ENCODE data around the gene CRYBG1.

Gene CRYBG1

DNA sequence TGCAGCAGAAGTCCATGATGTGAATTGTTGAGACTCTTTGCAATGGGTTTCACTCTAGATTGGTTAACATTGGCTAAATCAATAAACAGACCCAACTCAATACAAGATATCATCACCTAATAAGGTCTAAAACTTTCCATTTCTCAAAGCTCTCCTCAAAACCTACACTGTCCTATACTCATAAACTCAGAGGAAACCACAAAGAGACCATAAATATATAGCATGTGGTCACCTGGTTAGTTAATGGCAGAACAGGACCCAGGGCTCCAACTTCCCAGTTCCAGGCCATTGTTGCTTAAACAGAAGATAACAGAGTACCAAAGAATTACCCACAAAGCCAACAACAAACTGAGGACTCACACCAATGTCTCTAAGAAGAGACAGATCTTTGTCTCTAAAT is 256.8 kb downstream of the CRYBG1 start:
- TF ChIP-seq CEBPB (IDR thresholded peaks at IDR 0.05) (no peak), NFIC (IDR thresholded peaks at IDR 0.05) (no peak), RAD21 (IDR thresholded peaks at IDR 0.05; ENCODE audit: low read depth) (no peak), ZBTB7A (IDR thresholded peaks at IDR 0.05; ENCODE audit: low read depth) (no peak), YY1 (IDR thresholded peaks at IDR 0.05; ENCODE audit: low read depth) (no peak), EGR1 (IDR thresholded peaks at IDR 0.05) (no peak), TCF12 (IDR thresholded peaks at IDR 0.05; ENCODE audit: low read depth) (no peak), EP300 (IDR thresholded peaks at IDR 0.05; ENCODE audit: borderline replicate concordance) (no peak), TEAD4 (IDR thresholded peaks at IDR 0.05) (no peak), FOXM1 (IDR thresholded peaks at IDR 0.05; ENCODE audit: borderline replicate concordance, low read depth) (no peak)
- TF ChIP-seq, protein P1, sequence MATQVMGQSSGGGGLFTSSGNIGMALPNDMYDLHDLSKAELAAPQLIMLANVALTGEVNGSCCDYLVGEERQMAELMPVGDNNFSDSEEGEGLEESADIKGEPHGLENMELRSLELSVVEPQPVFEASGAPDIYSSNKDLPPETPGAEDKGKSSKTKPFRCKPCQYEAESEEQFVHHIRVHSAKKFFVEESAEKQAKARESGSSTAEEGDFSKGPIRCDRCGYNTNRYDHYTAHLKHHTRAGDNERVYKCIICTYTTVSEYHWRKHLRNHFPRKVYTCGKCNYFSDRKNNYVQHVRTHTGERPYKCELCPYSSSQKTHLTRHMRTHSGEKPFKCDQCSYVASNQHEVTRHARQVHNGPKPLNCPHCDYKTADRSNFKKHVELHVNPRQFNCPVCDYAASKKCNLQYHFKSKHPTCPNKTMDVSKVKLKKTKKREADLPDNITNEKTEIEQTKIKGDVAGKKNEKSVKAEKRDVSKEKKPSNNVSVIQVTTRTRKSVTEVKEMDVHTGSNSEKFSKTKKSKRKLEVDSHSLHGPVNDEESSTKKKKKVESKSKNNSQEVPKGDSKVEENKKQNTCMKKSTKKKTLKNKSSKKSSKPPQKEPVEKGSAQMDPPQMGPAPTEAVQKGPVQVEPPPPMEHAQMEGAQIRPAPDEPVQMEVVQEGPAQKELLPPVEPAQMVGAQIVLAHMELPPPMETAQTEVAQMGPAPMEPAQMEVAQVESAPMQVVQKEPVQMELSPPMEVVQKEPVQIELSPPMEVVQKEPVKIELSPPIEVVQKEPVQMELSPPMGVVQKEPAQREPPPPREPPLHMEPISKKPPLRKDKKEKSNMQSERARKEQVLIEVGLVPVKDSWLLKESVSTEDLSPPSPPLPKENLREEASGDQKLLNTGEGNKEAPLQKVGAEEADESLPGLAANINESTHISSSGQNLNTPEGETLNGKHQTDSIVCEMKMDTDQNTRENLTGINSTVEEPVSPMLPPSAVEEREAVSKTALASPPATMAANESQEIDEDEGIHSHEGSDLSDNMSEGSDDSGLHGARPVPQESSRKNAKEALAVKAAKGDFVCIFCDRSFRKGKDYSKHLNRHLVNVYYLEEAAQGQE (IDR thresholded peaks at IDR 0.05; ENCODE audit: low read depth): no peak

DNA sequence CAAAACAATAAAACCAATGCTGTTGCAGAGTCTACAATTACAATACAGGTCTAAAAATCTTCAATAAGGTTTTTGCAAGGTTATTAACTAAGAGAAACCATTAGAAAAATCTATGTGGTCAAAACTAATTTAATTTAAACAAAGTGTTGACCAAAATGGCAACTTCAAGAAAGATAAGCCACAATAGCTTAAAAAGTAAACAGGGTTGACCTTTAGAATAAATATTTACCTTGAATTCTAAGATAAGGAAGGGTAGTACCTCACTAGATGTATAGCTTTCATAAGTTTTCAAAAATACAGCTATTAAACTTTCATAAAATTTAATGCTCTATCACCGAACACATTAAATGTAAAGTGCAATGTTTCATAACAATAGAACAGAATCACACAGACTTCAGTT is 257.3 kb downstream of the CRYBG1 start:
- TF ChIP-seq CREB1 (IDR thresholded peaks at IDR 0.05; ENCODE audit: low read depth): no peak
- TF ChIP-seq, protein P2, sequence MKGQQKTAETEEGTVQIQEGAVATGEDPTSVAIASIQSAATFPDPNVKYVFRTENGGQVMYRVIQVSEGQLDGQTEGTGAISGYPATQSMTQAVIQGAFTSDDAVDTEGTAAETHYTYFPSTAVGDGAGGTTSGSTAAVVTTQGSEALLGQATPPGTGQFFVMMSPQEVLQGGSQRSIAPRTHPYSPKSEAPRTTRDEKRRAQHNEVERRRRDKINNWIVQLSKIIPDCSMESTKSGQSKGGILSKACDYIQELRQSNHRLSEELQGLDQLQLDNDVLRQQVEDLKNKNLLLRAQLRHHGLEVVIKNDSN (IDR thresholded peaks at IDR 0.05): no peak
- TF ChIP-seq, protein P3, sequence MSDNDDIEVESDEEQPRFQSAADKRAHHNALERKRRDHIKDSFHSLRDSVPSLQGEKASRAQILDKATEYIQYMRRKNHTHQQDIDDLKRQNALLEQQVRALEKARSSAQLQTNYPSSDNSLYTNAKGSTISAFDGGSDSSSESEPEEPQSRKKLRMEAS (IDR thresholded peaks at IDR 0.05): no peak
- TF ChIP-seq EP300 (IDR thresholded peaks at IDR 0.05; ENCODE audit: borderline replicate concordance): no peak
- TF ChIP-seq TAF1 (IDR thresholded peaks at IDR 0.05; ENCODE audit: low read depth): no peak
- no peak for TF ChIP-seq NFIC (IDR thresholded peaks at IDR 0.05)
- TF ChIP-seq FOXM1 (IDR thresholded peaks at IDR 0.05; ENCODE audit: borderline replicate concordance, low read depth): no peak
- TF ChIP-seq CEBPB (IDR thresholded peaks at IDR 0.05): no peak

DNA sequence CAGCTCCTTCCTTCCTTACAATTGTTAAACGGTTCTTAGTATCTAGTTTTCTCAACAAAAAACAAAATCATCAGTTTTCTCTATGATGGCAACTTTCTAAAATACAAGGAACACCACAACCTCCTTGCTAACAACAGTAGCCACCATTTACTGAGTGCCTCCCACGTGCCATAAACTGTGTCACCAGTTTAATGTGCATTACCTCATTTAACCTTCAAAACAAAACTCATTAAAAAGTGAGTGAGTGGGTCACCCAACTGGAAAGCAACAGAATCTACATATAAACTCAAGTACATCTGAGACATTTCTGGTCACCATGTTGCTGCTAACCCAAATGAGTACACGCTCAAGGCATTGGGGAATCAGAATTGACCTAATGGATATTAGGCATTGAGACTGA is 257.8 kb downstream of the CRYBG1 start:
- TF ChIP-seq, protein P1 (IDR thresholded peaks at IDR 0.05; ENCODE audit: low read depth): no peak
- no peak for TF ChIP-seq CREB1 (IDR thresholded peaks at IDR 0.05; ENCODE audit: low read depth)
- no peak for TF ChIP-seq TEAD4 (IDR thresholded peaks at IDR 0.05)
- TF ChIP-seq TCF12 (IDR thresholded peaks at IDR 0.05; ENCODE audit: low read depth): no peak
- TF ChIP-seq NFIC (IDR thresholded peaks at IDR 0.05): no peak
- TF ChIP-seq CEBPB (IDR thresholded peaks at IDR 0.05): no peak
- TF ChIP-seq, protein P2 (IDR thresholded peaks at IDR 0.05): no peak
- TF ChIP-seq EP300 (IDR thresholded peaks at IDR 0.05; ENCODE audit: borderline replicate concordance): no peak
- no peak for TF ChIP-seq ZBTB7A (IDR thresholded peaks at IDR 0.05; ENCODE audit: low read depth)
- TF ChIP-seq, protein P3 (IDR thresholded peaks at IDR 0.05): no peak
- TF ChIP-seq EGR1 (IDR thresholded peaks at IDR 0.05): no peak
- no peak for TF ChIP-seq TAF1 (IDR thresholded peaks at IDR 0.05; ENCODE audit: low read depth)
- no peak for TF ChIP-seq FOXM1 (IDR thresholded peaks at IDR 0.05; ENCODE audit: borderline replicate concordance, low read depth)
- TF ChIP-seq RAD21 (IDR thresholded peaks at IDR 0.05; ENCODE audit: low read depth): no peak

DNA sequence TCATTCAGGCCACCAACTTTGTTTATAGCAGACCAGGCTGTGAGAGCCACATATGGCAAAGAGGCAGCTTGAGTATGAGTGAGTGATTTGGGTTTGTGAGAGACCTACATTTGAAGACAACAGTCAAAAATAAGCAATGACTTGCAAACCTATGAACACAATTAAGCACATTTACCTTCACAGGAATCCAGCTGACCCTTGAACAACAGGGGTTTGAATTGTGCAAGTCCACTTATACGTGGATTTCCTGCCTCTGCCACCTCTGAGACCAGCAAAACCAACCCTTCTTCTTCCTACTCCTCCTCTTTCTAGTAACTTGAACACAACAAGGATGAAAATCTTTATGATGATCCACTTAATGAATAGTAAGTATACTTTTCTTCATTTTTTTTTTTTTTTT is 258.7 kb downstream of the CRYBG1 start:
- TF ChIP-seq, protein P2 (IDR thresholded peaks at IDR 0.05): no peak
- TF ChIP-seq TCF12 (IDR thresholded peaks at IDR 0.05; ENCODE audit: low read depth) (no peak), YY1 (IDR thresholded peaks at IDR 0.05; ENCODE audit: low read depth) (no peak), CREB1 (IDR thresholded peaks at IDR 0.05; ENCODE audit: low read depth) (no peak), FOXM1 (IDR thresholded peaks at IDR 0.05; ENCODE audit: borderline replicate concordance, low read depth) (no peak), ZBTB7A (IDR thresholded peaks at IDR 0.05; ENCODE audit: low read depth) (no peak), NFIC (IDR thresholded peaks at IDR 0.05) (no peak), TEAD4 (IDR thresholded peaks at IDR 0.05) (no peak), EGR1 (IDR thresholded peaks at IDR 0.05) (no peak), EP300 (IDR thresholded peaks at IDR 0.05; ENCODE audit: borderline replicate concordance) (no peak), CEBPB (IDR thresholded peaks at IDR 0.05) (no peak), TAF1 (IDR thresholded peaks at IDR 0.05; ENCODE audit: low read depth) (no peak), RAD21 (IDR thresholded peaks at IDR 0.05; ENCODE audit: low read depth) (no peak)
- TF ChIP-seq, protein P1 (IDR thresholded peaks at IDR 0.05; ENCODE audit: low read depth): no peak
- TF ChIP-seq, protein P3 (IDR thresholded peaks at IDR 0.05): no peak

All from Ishikawa (cell line).